IMR-90 (cell line): ENCODE results near the gene ZNF622.

Experiments
- CTCF ChIP-seq: conservative IDR thresholded peaks from 2 replicates; pipeline ENCODE4 v1.5.1; 2012; ENCODE audit warnings: mild to moderate bottlenecking, low read depth, low read length, improper control_type of control experiment
- POLR2A ChIP-seq: IDR thresholded peaks from 2 replicates; pipeline ENCODE4 v1.6.1; 2012; ENCODE audit warnings: mild to moderate bottlenecking, low read depth, low read length

GRCh38 chr5:16507716-16508115, 42.1 kb upstream of the ZNF622 start:
- TF ChIP-seq POLR2A = no peak
- no peak for TF ChIP-seq CTCF
